Transverse colon (tissue), 4 donors: Measurements from ENCODE around the gene UBE2V1. TPM values are rescaled to one million over a fixed set of nuclear protein-coding genes. Genes with fewer than 3 reads are reported as not detected.
A peak's percentile ranks its signal among the peaks of the same experiment; 100 is the strongest.

Experiments
- DNase-seq: peaks from one replicate; pipeline ENCODE4 v3.0.0-alpha.2; 2019
- H3K27ac ChIP-seq, 4 donors: fragments of 200-600 bp; sonication (generic); 2 replicates each; pipeline ENCODE4 v1.5.1; 2016 to 2018; ENCODE audit warnings: inconsistent platforms in 4 of 4
- H3K27me3 ChIP-seq: fragments of 200-600 bp; sonication (generic); 2 replicates; pipeline ENCODE4 v1.5.1; 2017; ENCODE audit warnings: inconsistent platforms
- H3K36me3 ChIP-seq, 4 donors: fragments of 200-600 bp; sonication (generic); 2 replicates each; pipeline ENCODE4 v1.5.1; 2017 to 2019; ENCODE audit warnings: inconsistent platforms in 4 of 4
- H3K4me1 ChIP-seq, 4 donors: fragments of 200-600 bp; sonication (generic); 2 replicates each; pipeline ENCODE4 v1.5.1; 2017 to 2020; ENCODE audit warnings: inconsistent platforms in 4 of 4
- H3K4me3 ChIP-seq, 4 donors: fragments of 200-600 bp; sonication (generic); 1 replicate in 1 of 4; 2 replicates in 3 of 4; pipeline versions ENCODE4 v1.5.1 to v1.6.1; 2017 to 2019; ENCODE audit warnings: inconsistent platforms in 4 of 4
- H3K9me3 ChIP-seq, 2 donors: fragments of 200-600 bp; sonication (generic); 2 replicates each; pipeline ENCODE4 v1.5.1; 2017 to 2019; ENCODE audit warnings: inconsistent platforms in 2 of 2
- CTCF ChIP-seq, 5 experiments: fragments of 200-600 bp in 3 of 5; fragments of 450-650 bp in 2 of 5; sonication (generic) in 3 of 5; IDR thresholded peaks; 1 replicate in 2 of 5; 2 replicates in 3 of 5; pipeline ENCODE4 v1.5.1; 2016 to 2017; ENCODE audit warnings: antibody characterized with exemption in 5 of 5, inconsistent platforms in 3 of 5, mild to moderate bottlenecking in 2 of 5, moderate library complexity in 1 of 5
- EP300 ChIP-seq: sonication (generic); formaldehyde crosslinking; IDR thresholded peaks from one replicate; pipeline ENCODE4 v1.6.1; 2017; ENCODE audit warnings: antibody characterized with exemption, low read depth
- POLR2A ChIP-seq: fragments of 450-650 bp; IDR thresholded peaks from one replicate; pipeline ENCODE4 v1.6.1; 2016; ENCODE audit warnings: antibody characterized with exemption, mild to moderate bottlenecking, moderate library complexity
- POLR2AphosphoS5 ChIP-seq, 3 donors: sonication (generic); formaldehyde crosslinking; IDR thresholded peaks; one replicate each; pipeline ENCODE4 v1.6.1; 2016; ENCODE audit warnings: antibody characterized with exemption in 3 of 3
- WGBS, 2 donors: methylation state at CpG; one replicate each; pipeline ENCODE4 v1.1.5; 2018; ENCODE audit warnings: low coverage in 1 of 2; 5-methylcytosine and 5-hydroxymethylcytosine counted together
- in situ Hi-C, 4 donors: fragments of 200-750 bp; cut with MboI; loops; one replicate each; pipeline versions ENCODE4 v1.15.0 to v1.15.1; 2017; ENCODE audit warnings: low sequenced_read_pairs in 3 of 4, low pct_ligation_motif_present in 1 of 4, low pct_unique_long_range_greater_than_20kb in 1 of 4
- intact Hi-C: fragments of 100-400 bp; cut with DNase I; formaldehyde crosslinking; loops from one replicate; pipeline ENCODE4 v1.15.1; 2023; ENCODE audit warnings: low total_unique reads
- total RNA-seq, 4 donors: library from RNA; depleted of rRNA; stranded (reverse); fragments of >200 nt; gene quantifications; one replicate each; pipeline ENCODE4 v1.1.0, GENCODE V29; 2016

Gene UBE2V1
- total RNA-seq, 4 donors from 2014 or later: 23.7 to 104 (median 62.8) TPM

GRCh38 chr20:50056408-50056926, 56.5 kb downstream of the UBE2V1 start:
- no peak overlapping the region for H3K27ac ChIP-seq
- in situ Hi-C loops: no loop called here
- intact Hi-C loops: no loop called here
- H3K27me3 ChIP-seq: peaks cover 12% of the 10 kb centered on the region
- no peaks in the 10 kb centered on the region for H3K36me3 ChIP-seq
- H3K4me1 ChIP-seq: peaks cover 5 to 16% (median 8%) of the 10 kb centered on the region in 4 donors
- H3K4me3 ChIP-seq: no peak overlapping the region
- H3K9me3 ChIP-seq: no peaks in the 10 kb centered on the region
- DNase-seq: no peak
- 92 to 96% methylated on average over 2 to 9 of the region's 9 CpGs for WGBS, 2 donors
- TF ChIP-seq EP300 (no peak), CTCF (IDR thresholded peaks at IDR 0.05) (no peak), POLR2AphosphoS5 (IDR thresholded peaks at IDR 0.05) (no peak), POLR2A (no peak)

- intact Hi-C loops: no loop called here
- H3K4me3 ChIP-seq: no peak overlapping the region
- DNase-seq: no peak
- no peaks in the 10 kb centered on the region for H3K36me3 ChIP-seq
- WGBS, 2 donors: 69 to 74% methylated on average over 6 to 14 of the region's 14 CpGs
- TF ChIP-seq EP300: no peak
- no peak for TF ChIP-seq CTCF (IDR thresholded peaks at IDR 0.05)
- TF ChIP-seq POLR2AphosphoS5 (IDR thresholded peaks at IDR 0.05): no peak
- no peak for TF ChIP-seq POLR2A
- H3K27ac ChIP-seq: no peak overlapping the region
- H3K27me3 ChIP-seq: peaks cover 12% of the 10 kb centered on the region
- in situ Hi-C loops: no loop called here
- no peaks in the 10 kb centered on the region for H3K9me3 ChIP-seq
- H3K4me1 ChIP-seq: peaks cover 5 to 16% (median 8%) of the 10 kb centered on the region in 4 donors
Observed at GRCh38 chr20:50055524-50056083, 57.3 kb downstream of the UBE2V1 start.

- Histone ChIP-seq H3K4me1 (peaks cover 5 to 16% (median 8%) of the 10 kb centered on the region in 4 donors), H3K27ac (no peak overlapping the region), H3K4me3 (no peak overlapping the region), H3K9me3 (no peaks in the 10 kb centered on the region), H3K36me3 (no peaks in the 10 kb centered on the region), H3K27me3 (peaks cover 12% of the 10 kb centered on the region)
- in situ Hi-C loops (no loop called here), intact Hi-C loops (no loop called here)
- 19 to 24% methylated on average over 5 to 31 of the region's 34 CpGs for WGBS, 2 donors
- DNase-seq: peak; percentile 16
- TF ChIP-seq EP300 (no peak), POLR2AphosphoS5 (IDR thresholded peaks at IDR 0.05) (no peak), POLR2A (no peak), CTCF (IDR thresholded peaks at IDR 0.05) (no peak)
Observed at GRCh38 chr20:50054626-50055511, 58.1 kb downstream of the UBE2V1 start.

GRCh38 chr20:50054231-50054547, 58.8 kb downstream of the UBE2V1 start:
- Histone ChIP-seq H3K27me3 (peaks cover 12% of the 10 kb centered on the region), H3K27ac (no peak overlapping the region), H3K36me3 (no peaks in the 10 kb centered on the region), H3K9me3 (no peaks in the 10 kb centered on the region), H3K4me1 (peaks cover 5 to 16% (median 8%) of the 10 kb centered on the region in 4 donors), H3K4me3 (no peak overlapping the region)
- in situ Hi-C loops (no loop called here), intact Hi-C loops (no loop called here)
- WGBS, 2 donors: 0 to 53% methylated on average over 1 to 3 of the region's 5 CpGs
- DNase-seq: no peak
- TF ChIP-seq POLR2A (no peak), POLR2AphosphoS5 (IDR thresholded peaks at IDR 0.05) (no peak), EP300 (no peak), CTCF (IDR thresholded peaks at IDR 0.05) (no peak)
